ENCODE data around the gene UGT1A5.

Gene UGT1A5

GRCh38 chr2:233815861-233816260 is 103.2 kb downstream of the UGT1A5 start:
- H2AFZ ChIP-seq (ENCODE audit: low read depth, low read length, severe bottlenecking), result no peak overlapping the region
- no peak overlapping the region for H3K9ac ChIP-seq (ENCODE audit: low read length)
- H4K20me1 ChIP-seq (ENCODE audit: low read depth, low read length), result no peaks in the 10 kb centered on the region
- H3F3A ChIP-seq (ENCODE audit: insufficient read depth), result no peaks in the 10 kb centered on the region
- H3K79me2 ChIP-seq (ENCODE audit: insufficient read depth, low read length), result no peaks in the 10 kb centered on the region
- H3K9me2 ChIP-seq (replicated peaks; ENCODE audit: insufficient read depth, low read length), result no peaks in the 10 kb centered on the region
- no peak overlapping the region for H3K27ac ChIP-seq (ENCODE audit: low read depth, low read length)
- TF ChIP-seq CTCF (IDR thresholded peaks at IDR 0.05; ENCODE audit: insufficient read depth, low read length, poor library complexity, severe bottlenecking) (no peak), EZH2phosphoT487 (conservative IDR thresholded peaks at IDR 0.05; ENCODE audit: low read length) (no peak)
- no peaks in the 10 kb centered on the region for H3K36me3 ChIP-seq (ENCODE audit: low read length)
- H3K4me2 ChIP-seq (ENCODE audit: low read depth, low read length, poor library complexity, severe bottlenecking), result no peak overlapping the region
- H3K27me3 ChIP-seq (ENCODE audit: low read length), result no peaks in the 10 kb centered on the region
- H3K4me3 ChIP-seq (ENCODE audit: insufficient read depth, low read length, poor library complexity, severe bottlenecking), result no peak overlapping the region
- no peaks in the 10 kb centered on the region for H3K9me3 ChIP-seq (ENCODE audit: insufficient read depth, low read length)

- Histone ChIP-seq H3K4me3 (ENCODE audit: insufficient read depth, low read length, poor library complexity, severe bottlenecking) (no peak overlapping the region), H3F3A (ENCODE audit: insufficient read depth) (no peaks in the 10 kb centered on the region), H3K27me3 (ENCODE audit: low read length) (no peaks in the 10 kb centered on the region), H3K27ac (ENCODE audit: low read depth, low read length) (no peak overlapping the region), H3K79me2 (ENCODE audit: insufficient read depth, low read length) (no peaks in the 10 kb centered on the region), H4K20me1 (ENCODE audit: low read depth, low read length) (no peaks in the 10 kb centered on the region), H3K9ac (ENCODE audit: low read length) (no peak overlapping the region), H3K36me3 (ENCODE audit: low read length) (no peaks in the 10 kb centered on the region), H3K4me2 (ENCODE audit: low read depth, low read length, poor library complexity, severe bottlenecking) (no peak overlapping the region), H3K9me2 (replicated peaks; ENCODE audit: insufficient read depth, low read length) (no peaks in the 10 kb centered on the region), H2AFZ (ENCODE audit: low read depth, low read length, severe bottlenecking) (no peak overlapping the region), H3K9me3 (ENCODE audit: insufficient read depth, low read length) (no peaks in the 10 kb centered on the region)
- TF ChIP-seq CTCF (IDR thresholded peaks at IDR 0.05; ENCODE audit: insufficient read depth, low read length, poor library complexity, severe bottlenecking) (no peak), EZH2phosphoT487 (conservative IDR thresholded peaks at IDR 0.05; ENCODE audit: low read length) (no peak)
These were observed 103.6 kb downstream of the UGT1A5 start for GRCh38 chr2:233816334-233816733.

- H3K4me2 ChIP-seq (ENCODE audit: low read depth, low read length, poor library complexity, severe bottlenecking), result no peak overlapping the region
- no peak overlapping the region for H2AFZ ChIP-seq (ENCODE audit: low read depth, low read length, severe bottlenecking)
- no peaks in the 10 kb centered on the region for H3K79me2 ChIP-seq (ENCODE audit: insufficient read depth, low read length)
- H3K9me2 ChIP-seq (replicated peaks; ENCODE audit: insufficient read depth, low read length), result no peaks in the 10 kb centered on the region
- H3F3A ChIP-seq (ENCODE audit: insufficient read depth), result no peaks in the 10 kb centered on the region
- H3K27ac ChIP-seq (ENCODE audit: low read depth, low read length), result no peak overlapping the region
- no peaks in the 10 kb centered on the region for H3K9me3 ChIP-seq (ENCODE audit: insufficient read depth, low read length)
- no peaks in the 10 kb centered on the region for H3K27me3 ChIP-seq (ENCODE audit: low read length)
- no peak overlapping the region for H3K4me3 ChIP-seq (ENCODE audit: insufficient read depth, low read length, poor library complexity, severe bottlenecking)
- TF ChIP-seq CTCF (IDR thresholded peaks at IDR 0.05; ENCODE audit: insufficient read depth, low read length, poor library complexity, severe bottlenecking), result no peak
- TF ChIP-seq EZH2phosphoT487 (conservative IDR thresholded peaks at IDR 0.05; ENCODE audit: low read length), result no peak
- no peak overlapping the region for H3K9ac ChIP-seq (ENCODE audit: low read length)
- H3K36me3 ChIP-seq (ENCODE audit: low read length), result no peaks in the 10 kb centered on the region
- no peaks in the 10 kb centered on the region for H4K20me1 ChIP-seq (ENCODE audit: low read depth, low read length)
These were observed 104.1 kb downstream of the UGT1A5 start for GRCh38 chr2:233816771-233817170.

Measured in SU-DHL-6 (cell line).